ENCODE measurements around the gene HCN2.

Gene HCN2

GRCh38 chr19:589693-590395 lies at the start of gene HCN2:
HCN2 (plus strand) TSS chr19:589881; CDS start chr19:589946, 65 bp downstream.
- in situ Hi-C loops (cut with MboI; ENCODE audit: low pct_unique_long_range_greater_than_20kb, low sequenced_read_pairs): no loop called here
- no peak for DNase-seq

GRCh38 chr19:540867-541637 lies 48.6 kb upstream of the HCN2 start:
- in situ Hi-C loops (cut with MboI; ENCODE audit: low pct_unique_long_range_greater_than_20kb, low sequenced_read_pairs): no loop called here

GRCh38 chr19:541699-542098 lies 48.0 kb upstream of the HCN2 start:
- DNase-seq: no peak
- in situ Hi-C loops (cut with MboI; ENCODE audit: low pct_unique_long_range_greater_than_20kb, low sequenced_read_pairs): no loop called here

More at GRCh38 chr19:540867-541637, 48.6 kb upstream of the HCN2 start:
- DNase-seq: no peak

GRCh38 chr19:542173-542866 lies 47.4 kb upstream of the HCN2 start:
- in situ Hi-C loops (cut with MboI; ENCODE audit: low pct_unique_long_range_greater_than_20kb, low sequenced_read_pairs): no loop called here
- no peak for DNase-seq

GRCh38 chr19:543910-544608 lies 45.6 kb upstream of the HCN2 start, which contains the start of gene GZMM:
GZMM (plus strand) TSS chr19:544053; CDS start chr19:544072, 19 bp downstream.
- in situ Hi-C loops (cut with MboI; ENCODE audit: low pct_unique_long_range_greater_than_20kb, low sequenced_read_pairs): no loop called here
- DNase-seq: no peak

GRCh38 chr19:547117-547516 lies 42.6 kb upstream of the HCN2 start:
- in situ Hi-C loops (cut with MboI; ENCODE audit: low pct_unique_long_range_greater_than_20kb, low sequenced_read_pairs): no loop called here
- no peak for DNase-seq

- in situ Hi-C loops (cut with MboI; ENCODE audit: low pct_unique_long_range_greater_than_20kb, low sequenced_read_pairs): no loop called here
- DNase-seq: no peak
Measured at GRCh38 chr19:547836-548720, 41.6 kb upstream of the HCN2 start.

- DNase-seq: no peak
- in situ Hi-C loops (cut with MboI; ENCODE audit: low pct_unique_long_range_greater_than_20kb, low sequenced_read_pairs): no loop called here
Measured at GRCh38 chr19:548886-549830, 40.5 kb upstream of the HCN2 start.

- no peak for DNase-seq
- in situ Hi-C loops (cut with MboI; ENCODE audit: low pct_unique_long_range_greater_than_20kb, low sequenced_read_pairs): no loop called here
Measured at GRCh38 chr19:554817-555216, 34.9 kb upstream of the HCN2 start.

GRCh38 chr19:555474-555808 lies 34.2 kb upstream of the HCN2 start:
- no peak for DNase-seq
- in situ Hi-C loops (cut with MboI; ENCODE audit: low pct_unique_long_range_greater_than_20kb, low sequenced_read_pairs): no loop called here

GRCh38 chr19:556611-557382 lies 32.9 kb upstream of the HCN2 start:
- in situ Hi-C loops (cut with MboI; ENCODE audit: low pct_unique_long_range_greater_than_20kb, low sequenced_read_pairs): no loop called here
- no peak for DNase-seq

GRCh38 chr19:558770-559439 lies 30.8 kb upstream of the HCN2 start:
- DNase-seq: no peak
- in situ Hi-C loops (cut with MboI; ENCODE audit: low pct_unique_long_range_greater_than_20kb, low sequenced_read_pairs): no loop called here

- DNase-seq: no peak
- in situ Hi-C loops (cut with MboI; ENCODE audit: low pct_unique_long_range_greater_than_20kb, low sequenced_read_pairs): no loop called here
Measured at GRCh38 chr19:560121-560520, 29.6 kb upstream of the HCN2 start.

GRCh38 chr19:566403-566802 lies 23.3 kb upstream of the HCN2 start:
- peak; percentile 44 for DNase-seq
- in situ Hi-C loops (cut with MboI; ENCODE audit: low pct_unique_long_range_greater_than_20kb, low sequenced_read_pairs): no loop called here

GRCh38 chr19:566844-567243 lies 22.8 kb upstream of the HCN2 start:
- in situ Hi-C loops (cut with MboI; ENCODE audit: low pct_unique_long_range_greater_than_20kb, low sequenced_read_pairs): no loop called here
- DNase-seq: no peak

- in situ Hi-C loops (cut with MboI; ENCODE audit: low pct_unique_long_range_greater_than_20kb, low sequenced_read_pairs): no loop called here
- no peak for DNase-seq
Measured at GRCh38 chr19:567296-567900, 22.3 kb upstream of the HCN2 start.

All from KBM-7 (cell line).